HG03378 (cell line): ENCODE results near the gene ELL3.

Source experiments
- ATAC-seq: cut with Tn5 transposase; IDR thresholded peaks from one replicate; pipeline ENCODE4 v1.9.1; 2021; ENCODE audit warnings: mild to moderate bottlenecking, moderate library complexity; ENCODE audit not compliant: unreplicated experiment

ELL3 gene

GRCh38 chr15:43792761-43793476 is 16.2 kb upstream of the ELL3 start:
- ATAC-seq = no peak

DNA sequence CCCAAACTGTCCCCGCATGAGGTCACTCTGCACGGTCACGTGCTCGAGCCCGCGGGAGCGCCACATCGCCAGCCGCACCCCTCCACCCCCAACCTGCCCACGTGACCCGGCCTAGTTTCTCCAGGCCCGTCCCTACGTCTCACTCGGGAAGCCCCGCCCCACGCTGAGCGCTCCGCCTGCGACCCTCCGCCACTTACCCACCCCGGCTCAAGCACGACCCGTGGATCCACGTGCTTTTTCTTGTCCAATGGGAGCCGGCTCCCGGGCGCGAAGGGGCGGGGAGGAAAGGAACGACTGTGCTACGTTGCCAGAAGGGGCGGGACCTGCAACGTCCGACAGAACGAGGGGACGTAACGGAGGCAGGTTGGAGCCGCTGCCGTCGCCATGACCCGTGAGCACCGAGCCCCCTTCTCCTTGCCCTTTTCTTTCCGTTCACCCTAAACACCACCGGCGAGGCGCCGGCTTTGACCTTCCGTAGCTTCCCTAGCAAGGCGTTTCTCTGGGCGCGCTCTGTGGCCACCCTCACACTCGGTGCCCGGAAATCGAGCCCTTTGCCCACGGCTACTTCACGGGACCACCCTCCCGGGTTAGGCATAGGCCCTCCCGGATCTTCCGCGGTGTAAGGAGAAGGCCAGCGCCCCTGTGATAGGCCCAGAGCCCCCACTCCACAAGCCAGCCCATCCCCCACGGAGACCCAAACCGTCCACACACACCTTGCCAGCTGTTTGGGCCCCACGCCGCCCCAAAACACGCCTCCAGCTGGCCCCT is 15.4 kb upstream of the ELL3 start, which contains the start of gene SERF2:
Gene SERF2, plus strand, starts transcription at position 328 of the 768 bp plus-strand sequence. Its CDS starts 57 bp downstream, at position 385.
- ATAC-seq = peak; percentile 74

- ATAC-seq = no peak
Observed at GRCh38 chr15:43789409-43789808, 12.6 kb upstream of the ELL3 start.

DNA sequence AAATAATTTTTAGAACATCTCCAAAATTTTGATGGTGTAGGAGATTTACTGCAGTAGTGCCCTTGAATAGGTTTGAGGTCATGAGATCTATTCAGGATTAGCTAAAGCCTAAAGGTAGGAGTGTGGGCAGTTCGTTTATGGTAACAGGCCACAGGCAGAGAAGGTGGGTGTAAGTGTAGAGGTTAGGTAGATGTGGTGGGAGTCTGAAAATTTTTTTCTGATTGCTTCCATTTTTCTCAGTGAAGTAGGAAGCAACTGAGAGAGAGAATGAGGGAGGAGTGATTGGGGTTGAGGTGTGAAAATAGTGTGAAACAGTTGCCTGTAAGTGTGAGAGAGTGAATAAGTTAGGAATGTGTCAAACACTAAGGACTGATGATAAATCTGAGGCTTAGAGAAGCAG is 2.2 kb upstream of the ELL3 start:
- no peak for ATAC-seq

DNA sequence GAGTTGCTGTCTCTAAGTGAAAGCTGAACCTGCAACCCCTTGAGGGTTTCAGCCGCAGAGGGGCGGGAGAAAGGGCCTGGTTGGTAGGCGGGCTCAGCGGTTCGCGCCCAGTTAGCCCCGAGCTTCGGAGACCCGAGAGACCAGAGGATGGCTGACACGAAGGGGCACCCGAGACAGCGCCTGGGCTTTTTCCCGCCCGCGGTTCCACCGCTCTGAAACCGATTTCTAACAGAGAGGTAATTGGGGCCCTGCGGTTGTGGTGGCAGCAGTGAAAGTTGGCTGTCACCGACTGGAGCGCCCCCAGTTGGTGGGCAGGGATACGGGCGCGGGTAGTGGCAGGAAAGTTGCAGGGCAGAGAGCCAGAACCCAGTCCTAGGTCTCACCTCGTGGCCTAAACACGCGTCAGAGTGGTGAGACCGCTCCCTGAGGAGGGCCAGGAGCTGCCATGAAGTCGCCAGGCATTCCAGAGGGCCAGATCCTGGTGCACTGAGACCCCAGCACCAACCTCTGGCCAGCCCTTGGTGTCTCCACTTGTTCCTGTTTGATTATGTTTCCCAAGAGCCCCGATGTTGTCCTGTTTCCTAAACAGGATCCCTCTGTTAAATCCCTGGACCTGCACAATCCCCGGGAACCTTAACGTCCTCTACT is 625 bp upstream of the ELL3 start:
- peak; percentile 46 for ATAC-seq

DNA sequence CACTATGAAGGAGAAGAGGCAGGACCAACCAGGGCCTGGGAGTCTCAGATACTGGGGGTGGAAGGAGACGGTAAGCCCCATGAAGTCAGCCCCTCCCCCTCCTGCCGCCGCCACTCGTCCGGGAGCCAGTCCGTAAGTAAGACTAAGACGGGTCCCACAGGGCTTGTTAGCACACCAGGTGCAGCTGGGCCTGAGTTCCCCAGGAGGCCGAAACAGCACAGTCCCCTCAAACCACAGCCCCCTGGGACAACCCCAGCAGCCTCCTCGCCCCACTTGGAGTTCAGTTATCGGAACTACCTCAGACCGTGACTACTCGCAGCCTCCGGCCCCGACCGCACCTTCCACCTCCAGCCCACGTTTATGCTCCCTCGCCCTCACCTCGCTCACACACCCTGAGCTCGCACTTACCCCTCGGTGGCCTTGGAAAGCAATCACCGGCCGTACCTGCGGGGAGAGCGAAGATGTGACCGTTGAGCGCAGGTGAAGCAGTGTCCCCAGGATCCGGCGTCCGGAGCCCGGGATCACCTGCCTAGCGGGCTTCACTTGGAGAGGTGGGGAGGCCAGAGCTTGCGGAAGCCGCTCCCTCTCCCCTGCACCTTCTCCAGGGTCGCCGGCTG is 557 bp downstream of the ELL3 start:
- peak; percentile 60 for ATAC-seq

DNA sequence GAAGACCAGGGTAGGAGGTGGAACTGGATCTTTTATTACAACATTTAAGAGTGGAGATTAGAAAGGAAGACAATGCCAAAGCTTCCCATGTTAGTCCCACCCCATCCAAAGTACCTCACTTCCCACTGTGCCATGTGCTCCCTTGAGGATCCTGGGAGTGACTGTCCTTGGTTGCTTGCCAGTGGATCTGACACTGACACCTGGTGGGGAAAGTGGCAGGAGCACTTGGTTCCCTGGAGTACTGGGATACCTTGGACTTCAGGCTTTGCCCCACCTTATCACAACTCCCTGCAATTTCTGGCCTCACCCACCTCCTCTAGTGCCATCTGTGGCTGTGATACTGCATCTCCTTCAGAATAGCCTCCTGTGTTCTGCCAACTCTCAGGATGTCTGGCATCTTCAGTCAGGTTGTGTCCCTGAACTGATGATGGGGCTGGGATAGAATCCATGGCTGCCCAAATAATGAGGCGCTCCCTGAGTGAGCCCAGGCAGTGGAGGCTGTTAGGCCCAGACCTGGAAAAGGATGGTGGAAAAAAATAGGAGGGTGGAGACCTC is 1.3 kb downstream of the ELL3 start:
- ATAC-seq = no peak

DNA sequence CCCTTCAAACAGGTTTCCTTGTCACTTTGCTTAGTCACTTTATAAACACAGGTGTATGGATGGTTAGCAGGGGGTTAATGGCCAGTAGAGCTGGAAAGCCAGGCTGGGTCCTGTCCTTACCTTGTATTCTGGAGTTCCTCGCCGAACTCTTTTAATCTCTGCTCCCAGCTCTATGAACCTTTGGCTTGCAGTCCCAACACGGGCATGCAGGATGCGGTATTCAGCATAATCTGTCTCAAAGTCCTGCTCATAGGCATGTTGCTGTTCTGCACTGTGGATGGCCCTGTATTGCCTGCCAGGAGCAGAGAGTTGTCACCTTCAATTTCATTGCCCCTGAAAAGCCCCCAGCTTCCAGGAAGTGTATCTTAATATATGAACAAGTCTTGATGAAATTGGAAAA is 2.7 kb downstream of the ELL3 start:
- ATAC-seq = no peak

DNA sequence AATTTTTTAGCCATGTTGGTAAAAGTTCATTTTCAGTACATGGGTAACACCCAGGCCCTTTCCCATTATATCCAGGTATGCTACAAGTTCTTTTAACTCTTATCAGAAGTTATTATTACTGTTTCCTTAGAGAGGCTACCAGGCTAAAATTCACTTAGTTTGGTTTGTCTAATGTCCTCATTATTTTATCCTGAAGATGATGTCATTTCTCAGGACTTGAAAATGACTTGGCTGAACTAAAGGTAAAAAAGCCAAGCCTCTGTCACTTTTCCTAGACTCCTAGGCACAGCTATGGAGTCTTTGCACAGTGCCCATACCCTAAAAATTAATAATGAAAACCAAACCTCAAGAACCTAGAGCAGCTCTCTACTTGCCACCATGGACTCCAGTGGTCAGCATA is 4.1 kb downstream of the ELL3 start:
- ATAC-seq = no peak

DNA sequence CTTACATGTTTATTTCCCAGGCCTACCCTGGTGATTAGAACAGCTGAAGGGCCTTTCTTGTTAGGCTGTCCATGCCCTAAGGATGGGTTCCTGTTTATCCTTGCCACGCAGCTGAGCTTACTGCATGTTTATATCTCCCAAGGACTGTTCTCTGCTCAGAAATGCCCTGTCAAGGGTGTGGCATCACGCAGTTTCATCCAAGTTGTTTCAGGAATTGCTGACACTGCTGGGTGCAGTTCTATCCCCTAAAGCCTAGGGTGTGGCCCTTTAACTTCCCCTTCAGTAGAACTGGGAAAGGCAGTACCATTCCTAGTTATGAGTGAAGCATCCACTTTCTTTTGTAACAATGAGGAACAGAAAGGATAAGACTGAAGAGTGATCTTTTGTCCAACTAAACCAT is 5.0 kb downstream of the ELL3 start:
- ATAC-seq = no peak

- no peak for ATAC-seq
Observed at GRCh38 chr15:43769584-43770228, 7.1 kb downstream of the ELL3 start.

- ATAC-seq = no peak
Observed at GRCh38 chr15:43763819-43764446, 12.8 kb downstream of the ELL3 start.

DNA sequence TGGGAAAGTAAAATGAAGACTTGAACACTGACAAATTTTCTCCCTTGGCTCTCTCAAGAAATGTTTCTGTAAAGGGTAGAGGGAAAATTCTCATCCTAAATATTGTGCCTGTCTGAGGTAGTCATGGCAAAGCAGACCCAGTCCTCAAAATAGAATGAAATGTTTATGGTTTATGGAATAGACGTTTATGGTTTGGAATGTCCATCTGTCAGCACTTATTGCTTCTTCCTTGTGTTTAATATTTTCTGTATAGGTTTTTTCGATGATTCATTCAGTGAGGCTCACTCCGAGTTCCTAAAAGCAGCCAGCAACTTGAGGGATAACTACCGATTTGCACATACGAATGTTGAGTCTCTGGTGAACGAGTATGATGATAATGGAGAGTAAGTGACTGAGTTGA is 13.9 kb downstream of the ELL3 start:
- ATAC-seq = no peak

DNA sequence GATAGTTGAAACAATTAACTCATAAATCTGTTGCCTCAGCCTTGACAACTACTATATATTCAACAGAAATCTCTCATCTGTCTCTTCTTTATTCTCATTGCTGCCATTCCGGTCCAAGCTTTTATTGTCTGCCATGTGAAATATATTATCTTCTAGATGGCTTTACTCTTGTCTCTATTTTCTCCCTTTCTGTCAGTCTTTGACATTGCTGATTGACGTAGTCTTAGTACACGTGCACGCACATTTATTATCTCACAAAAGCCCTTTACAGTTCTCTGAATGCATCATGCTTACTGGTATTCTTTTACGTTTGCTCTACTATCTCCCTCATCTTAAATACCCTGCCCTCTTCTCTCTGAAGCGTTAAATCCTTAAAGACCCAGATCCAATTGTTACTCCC is 24.9 kb downstream of the ELL3 start:
- no peak for ATAC-seq

DNA sequence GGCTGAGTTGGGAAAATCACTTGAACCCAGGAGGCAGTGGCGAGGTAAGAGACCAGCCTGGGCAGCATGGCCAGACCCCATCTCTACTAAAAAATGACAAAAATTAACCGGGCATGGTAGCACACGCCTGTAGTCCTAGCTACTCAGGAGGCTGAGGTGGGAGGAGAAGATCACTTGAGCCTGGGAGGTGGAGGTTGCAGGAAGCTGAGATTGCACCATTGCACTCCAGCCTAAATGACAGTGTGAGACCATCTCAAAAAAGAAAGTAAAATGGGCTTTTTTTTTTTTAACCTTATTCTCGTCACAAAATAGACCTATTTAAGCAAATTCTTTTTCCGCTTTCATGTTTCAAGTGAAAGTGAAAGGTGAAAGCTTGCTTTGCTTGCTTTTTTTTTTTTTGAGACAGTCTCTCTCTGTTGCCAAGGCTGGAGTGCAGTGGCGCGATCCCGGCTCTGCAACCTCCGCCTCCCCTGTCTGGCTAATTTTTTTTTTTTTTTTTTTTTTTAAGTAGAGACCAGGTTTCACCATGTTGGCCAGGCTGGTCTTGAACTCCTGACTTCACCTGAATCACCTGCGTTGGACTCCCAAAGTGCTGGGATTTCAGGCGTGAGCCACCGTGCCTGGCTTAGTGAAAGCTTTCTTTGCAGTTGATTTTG is 26.9 kb downstream of the ELL3 start:
- peak; percentile 60 for ATAC-seq

DNA sequence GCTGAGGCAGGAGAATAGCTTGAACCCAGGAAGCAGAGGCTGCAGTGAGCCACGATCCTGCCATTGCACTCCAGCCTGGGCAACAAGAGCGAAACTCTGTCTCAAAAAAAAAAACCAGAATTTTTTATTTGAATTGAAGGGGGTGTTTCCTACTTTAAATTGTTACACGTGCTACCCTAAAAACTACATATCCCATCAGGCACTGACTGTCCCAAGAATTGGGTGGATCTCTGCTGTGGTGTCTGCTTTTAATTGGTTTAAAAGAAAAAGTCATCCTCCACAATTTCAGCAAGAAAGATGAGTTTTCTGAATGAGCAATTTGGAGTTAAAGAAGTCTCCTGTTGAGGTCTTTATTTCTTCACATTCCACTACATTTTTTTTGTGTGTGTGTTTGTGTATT is 28.4 kb downstream of the ELL3 start:
- no peak for ATAC-seq

GRCh38 chr15:43746903-43747309 is 29.9 kb downstream of the ELL3 start:
- ATAC-seq = peak; percentile 17

DNA sequence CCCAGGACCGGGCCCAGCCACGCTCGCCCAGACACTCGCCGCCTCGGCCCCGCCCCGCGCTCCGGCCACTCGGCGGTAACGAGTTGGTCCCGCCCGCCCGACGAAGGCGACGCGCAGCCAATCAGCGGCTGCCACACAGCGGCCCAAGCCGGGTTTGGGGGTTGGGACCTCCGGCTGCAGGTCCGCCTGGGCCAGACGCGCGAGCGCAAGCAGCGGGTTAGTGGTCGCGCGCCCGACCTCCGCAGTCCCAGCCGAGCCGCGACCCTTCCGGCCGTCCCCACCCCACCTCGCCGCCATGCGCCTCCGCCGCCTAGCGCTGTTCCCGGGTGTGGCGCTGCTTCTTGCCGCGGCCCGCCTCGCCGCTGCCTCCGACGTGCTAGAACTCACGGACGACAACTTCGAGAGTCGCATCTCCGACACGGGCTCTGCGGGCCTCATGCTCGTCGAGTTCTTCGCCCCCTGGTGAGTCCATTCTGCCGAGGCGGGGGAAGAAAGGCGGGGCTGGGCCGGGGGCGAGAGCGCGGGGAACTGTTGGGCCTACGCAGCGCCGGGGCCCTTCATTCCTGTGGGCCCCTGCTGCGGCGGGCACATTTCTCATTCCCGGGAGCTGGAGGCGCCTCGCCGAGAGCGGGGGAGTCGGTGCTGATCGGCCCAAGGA is 30.4 kb downstream of the ELL3 start, which contains the start of gene PDIA3:
Gene PDIA3, plus strand, starts transcription at position 194 of the 658 bp plus-strand sequence. Its CDS starts 102 bp downstream, at position 296.
- ATAC-seq = peak; percentile 42

DNA sequence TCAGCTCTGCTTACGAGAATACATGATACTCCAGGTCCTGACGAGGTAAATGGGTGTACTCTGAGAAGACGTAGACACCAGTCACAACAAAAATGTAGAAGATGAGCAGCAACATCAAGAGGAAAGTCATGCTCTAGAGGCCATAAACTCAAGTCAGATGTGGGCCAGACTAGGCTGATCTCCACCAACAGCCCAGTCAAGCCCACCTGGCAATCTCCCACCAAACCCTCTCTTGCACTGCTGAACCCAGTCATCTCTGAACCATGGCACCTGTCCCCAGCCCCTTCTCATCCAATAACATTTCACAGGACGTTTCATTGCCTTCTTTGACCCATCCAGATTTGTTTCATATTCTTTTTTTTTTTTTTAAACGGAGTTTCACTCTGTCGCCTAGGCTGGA is 41.4 kb downstream of the ELL3 start:
- ATAC-seq = no peak
